GM23248 (cell line): ENCODE measurements around the gene C2orf74.

Experiments used
- EZH2 ChIP-seq: fragments of 200-600 bp; sonication (generic); IDR thresholded peaks from 2 replicates; pipeline ENCODE4 v1.6.1; 2018; ENCODE audit warnings: antibody characterized with exemption, mild to moderate bottlenecking; ENCODE audit not compliant: insufficient read depth, poor library complexity, severe bottlenecking
- EZH2phosphoT487 ChIP-seq: fragments of 200-600 bp; sonication (generic); IDR thresholded peaks from 2 replicates; pipeline ENCODE4 v1.6.1; 2018; ENCODE audit warnings: antibody characterized with exemption, moderate library complexity, mild to moderate bottlenecking, low read depth; ENCODE audit not compliant: insufficient read depth

DNA sequence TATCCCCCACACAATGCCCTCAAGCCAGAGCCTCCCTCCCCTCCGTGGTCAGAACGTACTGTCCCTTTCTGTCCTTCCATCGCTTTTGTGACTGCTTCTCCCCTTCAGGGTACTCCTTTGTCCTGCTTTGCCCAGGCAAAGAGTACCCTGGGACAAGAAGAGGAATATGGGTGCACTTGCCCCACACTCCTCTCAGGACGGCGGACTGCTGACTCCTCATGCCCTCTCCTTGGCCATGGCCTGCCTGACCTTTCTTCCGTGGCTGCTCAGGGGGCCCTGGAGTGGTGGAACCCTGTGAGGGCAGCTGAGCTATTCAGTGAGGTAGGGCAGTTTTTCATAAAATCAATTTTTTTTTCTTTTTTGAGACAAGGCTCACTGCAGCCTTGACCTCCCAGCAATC lies 18.7 kb downstream of the C2orf74 start:
- TF ChIP-seq EZH2phosphoT487 (no peak), EZH2 (no peak)
